ENCODE results near the gene PDE5A.

PDE5A gene

GRCh38 chr4:119659576-119659975 is 31.0 kb upstream of the PDE5A start:
- H3K9me3 ChIP-seq (ENCODE audit: control insufficient read depth, insufficient read depth, low read depth, low read length) = no peaks in the 10 kb centered on the region
- ChIA-PET CTCF (interaction anchor here (0.9 to 1.2 kb wide), 2 partner anchors 10 to 23 kb away, joined by 3 to 4 read pairs; no protein-coding TSS in a partner anchor), POLR2A (interaction anchor here (0.9 to 2.3 kb wide), 3 partner anchors 31 to 70 kb away, joined by 3 to 7 read pairs (median 3); partner anchors contain the start of gene PDE5A)
- no peaks in the 10 kb centered on the region for H3K36me3 ChIP-seq (ENCODE audit: control insufficient read depth in 2 of 2, insufficient read depth in 1 of 2, low read length in 2 of 2)
- no peak overlapping the region for H3K27ac ChIP-seq (ENCODE audit: extremely low read depth, low read depth, low read length)
- H3K4me1 ChIP-seq (ENCODE audit: control insufficient read depth, insufficient read depth, low read length) = peaks cover 8% of the 10 kb centered on the region
- TF ChIP-seq GFI1B (tag by site-specific recombination; IDR thresholded peaks at IDR 0.05) (peak; percentile 60; the same call in 1 of the 2 replicates), HOXD13 (CRISPR knock-in tag; IDR thresholded peaks at IDR 0.05; ENCODE audit: borderline replicate concordance) (no peak), GLI2 (tag by site-specific recombination; IDR thresholded peaks at IDR 0.05; ENCODE audit: borderline replicate concordance, low read depth) (peak; percentile 34; the same call in 1 of the 2 replicates), ZNF513 (tag by site-specific recombination; IDR thresholded peaks at IDR 0.05) (no peak), WT1 (tag by site-specific recombination; IDR thresholded peaks at IDR 0.05) (peak; percentile 61), PRDM4 (tag by site-specific recombination; IDR thresholded peaks at IDR 0.05) (0 out of 2 replicates have a peak, but pooled peaks have one; percentile 28), ZNF335 (tag by site-specific recombination; conservative IDR thresholded peaks at IDR 0.05) (peak; percentile 51), OSR2 (tag by site-specific recombination; IDR thresholded peaks at IDR 0.05) (peak; percentile 83), FEZF1 (tag by site-specific recombination; IDR thresholded peaks at IDR 0.05) (peak; percentile 54; the same call in 1 of the 2 replicates), ZNF747 (tag by site-specific recombination; IDR thresholded peaks at IDR 0.05) (no peak), ZEB2 (tag by site-specific recombination; IDR thresholded peaks at IDR 0.05) (peak; percentile 54; the same call in 1 of the 2 replicates), ZNF837 (tag by site-specific recombination; IDR thresholded peaks at IDR 0.05) (no peak), ZNF488 (tag by site-specific recombination; IDR thresholded peaks at IDR 0.05) (peak; percentile 67; the same call in 1 of the 2 replicates), PRDM6 (tag by site-specific recombination; IDR thresholded peaks at IDR 0.05) (peak; percentile 67), ZNF843 (tag by site-specific recombination; IDR thresholded peaks at IDR 0.05) (peak; percentile 82), ZXDB (tag by site-specific recombination; IDR thresholded peaks at IDR 0.05) (peak; percentile 55)
- TF ChIP-seq, protein P1, sequence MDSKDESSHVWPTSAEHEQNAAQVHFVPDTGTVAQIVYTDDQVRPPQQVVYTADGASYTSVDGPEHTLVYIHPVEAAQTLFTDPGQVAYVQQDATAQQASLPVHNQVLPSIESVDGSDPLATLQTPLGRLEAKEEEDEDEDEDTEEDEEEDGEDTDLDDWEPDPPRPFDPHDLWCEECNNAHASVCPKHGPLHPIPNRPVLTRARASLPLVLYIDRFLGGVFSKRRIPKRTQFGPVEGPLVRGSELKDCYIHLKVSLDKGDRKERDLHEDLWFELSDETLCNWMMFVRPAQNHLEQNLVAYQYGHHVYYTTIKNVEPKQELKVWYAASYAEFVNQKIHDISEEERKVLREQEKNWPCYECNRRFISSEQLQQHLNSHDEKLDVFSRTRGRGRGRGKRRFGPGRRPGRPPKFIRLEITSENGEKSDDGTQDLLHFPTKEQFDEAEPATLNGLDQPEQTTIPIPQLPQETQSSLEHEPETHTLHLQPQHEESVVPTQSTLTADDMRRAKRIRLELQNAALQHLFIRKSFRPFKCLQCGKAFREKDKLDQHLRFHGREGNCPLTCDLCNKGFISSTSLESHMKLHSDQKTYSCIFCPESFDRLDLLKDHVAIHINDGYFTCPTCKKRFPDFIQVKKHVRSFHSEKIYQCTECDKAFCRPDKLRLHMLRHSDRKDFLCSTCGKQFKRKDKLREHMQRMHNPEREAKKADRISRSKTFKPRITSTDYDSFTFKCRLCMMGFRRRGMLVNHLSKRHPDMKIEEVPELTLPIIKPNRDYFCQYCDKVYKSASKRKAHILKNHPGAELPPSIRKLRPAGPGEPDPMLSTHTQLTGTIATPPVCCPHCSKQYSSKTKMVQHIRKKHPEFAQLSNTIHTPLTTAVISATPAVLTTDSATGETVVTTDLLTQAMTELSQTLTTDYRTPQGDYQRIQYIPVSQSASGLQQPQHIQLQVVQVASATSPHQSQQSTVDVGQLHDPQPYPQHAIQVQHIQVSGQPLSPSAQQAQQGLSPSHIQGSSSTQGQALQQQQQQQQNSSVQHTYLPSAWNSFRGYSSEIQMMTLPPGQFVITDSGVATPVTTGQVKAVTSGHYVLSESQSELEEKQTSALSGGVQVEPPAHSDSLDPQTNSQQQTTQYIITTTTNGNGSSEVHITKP (tag by site-specific recombination; IDR thresholded peaks at IDR 0.05) = 0 out of 2 replicates have a peak, but pooled peaks have one; percentile 11
- H3K4me3 ChIP-seq (ENCODE audit: low read depth, low read length) = no peak overlapping the region

Measured in HEK293 (cell line).